Fibroblast of the aortic adventitia (primary cell): ENCODE measurements around the gene PLPPR5. TPM values are rescaled to one million over a fixed set of nuclear protein-coding genes. Genes with fewer than 3 reads are reported as not detected.

Source experiments
- DNase-seq: peaks from one replicate; pipeline ENCODE4 v3.0.0-alpha.2; 2010; ENCODE audit warnings: low read depth
- H3K4me3 ChIP-seq: 2 replicates; pipeline ENCODE4 v1.5.1; 2011; ENCODE audit warnings: low read depth, mild to moderate bottlenecking, control low read depth, low read length, moderate library complexity
- CTCF ChIP-seq: IDR thresholded peaks from 2 replicates; pipeline ENCODE4 v1.5.1; 2011; ENCODE audit warnings: mild to moderate bottlenecking, low read length, control low read depth, inconsistent platforms; ENCODE audit not compliant: insufficient read depth
- total RNA-seq: library from RNA; depleted of rRNA; stranded (reverse); fragments of >200 nt; gene quantifications from 2 replicates; pipeline ENCODE4 v1.2.3, GENCODE V29; 2012; ENCODE audit warnings: low replicate concordance

PLPPR5 gene
- total RNA-seq, 1 donor: 0.09 TPM

- no peak for DNase-seq
- no peak for TF ChIP-seq CTCF
- no peak overlapping the region for H3K4me3 ChIP-seq
Observed at GRCh38 chr1:98949621-98950020, 55.0 kb downstream of the PLPPR5 start.

- TF ChIP-seq CTCF: no peak
- DNase-seq: no peak
- no peak overlapping the region for H3K4me3 ChIP-seq
Observed at GRCh38 chr1:98949166-98949565, 55.5 kb downstream of the PLPPR5 start.

GRCh38 chr1:98947071-98947470 is 57.6 kb downstream of the PLPPR5 start:
- no peak for DNase-seq
- H3K4me3 ChIP-seq: no peak overlapping the region
- TF ChIP-seq CTCF: no peak

- no peak overlapping the region for H3K4me3 ChIP-seq
- peak; percentile 48 for DNase-seq
- TF ChIP-seq CTCF: no peak
Observed at GRCh38 chr1:98940722-98941079, 64.0 kb downstream of the PLPPR5 start.

- no peak overlapping the region for H3K4me3 ChIP-seq
- no peak for DNase-seq
- TF ChIP-seq CTCF: no peak
Observed at GRCh38 chr1:98940069-98940721, 64.5 kb downstream of the PLPPR5 start.

- H3K4me3 ChIP-seq: no peak overlapping the region
- DNase-seq: no peak
- TF ChIP-seq CTCF: no peak
Observed at GRCh38 chr1:98939471-98939870, 65.2 kb downstream of the PLPPR5 start.

GRCh38 chr1:98937347-98937746 is 67.3 kb downstream of the PLPPR5 start:
- TF ChIP-seq CTCF: no peak
- no peak for DNase-seq

More at GRCh38 chr1:98937347-98937746, 67.3 kb downstream of the PLPPR5 start:
- H3K4me3 ChIP-seq: no peak overlapping the region
